ENCODE data around the gene DNAJC27.

- TF ChIP-seq EZH2phosphoT487 (IDR thresholded peaks at IDR 0.05; ENCODE audit: borderline replicate concordance) (no peak), CTCF (conservative IDR thresholded peaks at IDR 0.05; ENCODE audit: low read length) (no peak)
Measured at GRCh38 chr2:24977631-24978030, 5.9 kb upstream of the DNAJC27 start.
